RPMI8226 (cell line): ENCODE measurements around the gene TMEM131L.
"Not testable (repeated sequence)": the region's sequence is repeated elsewhere in the genome, so short reads cannot be mapped to it uniquely, and the experiment has no call there.

Experiments used
- DNase-seq: peaks from one replicate; pipeline ENCODE4 v3.0.0-alpha.2; 2015

TMEM131L gene

DNA sequence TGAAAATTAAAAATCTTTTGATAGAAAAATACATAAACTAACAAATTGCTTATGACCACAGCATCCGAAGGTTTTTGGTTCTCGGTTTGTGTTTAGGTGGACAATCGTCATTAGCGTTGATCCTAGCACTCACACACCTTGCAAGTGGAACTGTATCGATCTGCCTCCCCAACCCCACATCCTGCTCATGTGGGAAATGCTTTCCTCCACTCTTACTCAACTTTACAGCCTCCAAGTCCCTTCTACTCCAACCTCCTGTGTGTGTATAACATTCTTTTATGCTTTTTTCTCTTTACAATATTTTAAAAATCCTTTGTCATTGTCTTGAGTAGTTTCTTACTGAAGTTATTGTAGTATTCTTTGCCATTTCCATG is 15.6 kb upstream of the TMEM131L start:
- no peak for DNase-seq

GRCh38 chr4:153451145-153451544 is 15.0 kb upstream of the TMEM131L start:
- DNase-seq: not testable (repeated sequence)

DNA sequence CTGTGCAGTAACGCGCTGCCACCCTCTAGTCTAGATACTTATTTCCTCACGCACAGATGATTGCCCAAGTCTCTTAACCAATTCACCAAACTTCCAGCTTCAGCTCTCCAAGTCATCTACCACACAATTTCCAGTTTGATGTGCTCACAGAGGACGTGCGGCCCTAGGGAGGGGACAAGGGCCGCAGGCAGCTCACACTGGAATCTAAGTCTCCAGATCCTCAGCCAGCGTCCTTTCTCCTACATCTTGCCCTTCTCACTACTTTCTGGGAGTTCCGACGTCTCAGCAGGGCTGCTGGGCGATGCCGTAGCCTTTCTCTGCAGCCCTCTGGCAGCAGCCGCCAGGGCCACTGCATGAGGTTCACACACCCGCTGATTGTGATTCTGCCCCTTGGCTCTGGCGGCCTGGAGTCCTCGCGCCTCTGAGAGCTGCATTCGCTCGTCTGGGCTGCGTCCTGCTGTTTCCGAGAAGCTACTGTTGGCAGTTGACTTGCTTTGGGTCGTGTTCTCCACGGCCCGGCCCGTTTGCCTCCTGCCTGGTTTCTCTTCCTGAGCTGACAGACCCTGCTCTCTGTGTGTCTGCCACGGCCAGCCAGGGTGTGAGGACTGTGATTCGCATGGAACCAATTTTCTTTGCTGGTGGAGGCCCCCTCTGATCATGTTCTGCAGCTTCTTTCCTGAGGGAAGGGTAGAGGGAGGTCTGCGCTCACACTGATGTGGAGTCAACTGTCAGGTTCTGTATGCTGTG is 14.1 kb upstream of the TMEM131L start:
- DNase-seq: no peak

DNA sequence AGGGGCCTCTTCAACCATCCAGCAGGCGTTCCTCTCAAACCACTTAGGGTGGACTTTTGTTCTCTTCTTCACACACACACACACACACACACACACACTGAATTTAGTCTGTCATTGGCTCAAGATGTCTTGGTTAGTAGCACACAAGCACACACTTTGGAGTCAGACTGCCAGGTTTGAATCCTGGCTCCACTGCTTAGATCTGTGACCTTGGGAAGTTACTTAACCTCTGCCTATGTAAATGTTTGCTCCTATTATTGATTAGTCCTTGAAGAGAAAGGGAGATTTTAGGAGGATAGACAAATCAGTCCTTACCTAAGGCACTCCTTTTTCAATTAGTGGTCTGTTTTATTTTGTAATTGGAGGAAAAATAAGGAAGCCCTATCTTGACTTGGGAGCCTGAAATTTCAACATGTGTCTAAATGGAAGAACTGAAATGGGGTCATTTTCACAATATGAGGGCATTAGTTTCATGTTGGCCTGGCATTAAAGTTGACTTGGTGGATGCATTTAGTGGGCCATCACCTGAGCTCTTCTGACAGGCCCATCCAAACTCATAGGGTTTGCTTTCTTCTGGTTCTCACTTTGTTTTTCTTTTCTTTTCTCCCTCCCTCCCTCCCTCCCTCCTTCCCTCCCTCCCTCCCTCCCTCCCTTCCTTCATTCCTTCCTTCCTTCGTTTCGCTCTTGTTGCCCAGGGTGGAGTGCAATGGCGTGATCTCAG is 13.3 kb upstream of the TMEM131L start:
- DNase-seq: no peak

DNA sequence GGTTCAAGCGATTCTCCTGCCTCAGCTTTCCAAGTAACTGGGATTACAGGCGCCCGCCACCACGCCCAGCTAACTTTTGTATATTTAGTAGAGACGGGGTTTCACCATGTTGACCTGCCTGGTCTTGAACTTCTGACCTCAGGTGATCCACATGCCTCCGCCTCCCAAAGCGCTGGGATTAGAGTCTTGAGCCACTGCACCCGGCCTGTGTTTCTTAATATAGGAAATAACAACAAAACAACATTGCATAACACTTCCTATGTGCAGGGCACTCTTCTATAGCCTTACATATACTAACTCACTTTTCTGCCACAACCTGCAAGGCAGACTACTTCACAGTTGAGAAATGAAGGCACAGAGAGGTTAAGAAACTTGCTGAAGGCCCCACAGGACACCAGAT is 12.8 kb upstream of the TMEM131L start:
- no peak for DNase-seq

GRCh38 chr4:153458969-153459368 is 7.2 kb upstream of the TMEM131L start:
- no peak for DNase-seq

DNA sequence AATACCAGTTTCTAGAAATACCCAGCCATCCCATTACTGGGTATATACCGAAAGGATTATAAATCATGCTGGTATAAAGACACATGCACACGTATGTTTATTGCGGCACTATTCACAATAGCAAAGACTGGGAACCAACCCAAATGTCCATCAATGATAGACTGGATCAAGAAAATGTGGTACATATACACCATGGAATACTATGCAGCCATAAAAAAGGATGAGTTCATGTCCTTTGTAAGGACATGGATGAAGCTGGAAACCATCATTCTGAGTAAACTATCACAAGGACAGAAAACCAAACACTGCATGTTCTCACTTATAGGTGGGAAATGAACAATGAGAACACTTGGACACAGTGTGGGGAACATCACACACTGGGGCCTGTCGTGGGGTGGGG is 4.6 kb upstream of the TMEM131L start:
- DNase-seq: not testable (repeated sequence)

DNA sequence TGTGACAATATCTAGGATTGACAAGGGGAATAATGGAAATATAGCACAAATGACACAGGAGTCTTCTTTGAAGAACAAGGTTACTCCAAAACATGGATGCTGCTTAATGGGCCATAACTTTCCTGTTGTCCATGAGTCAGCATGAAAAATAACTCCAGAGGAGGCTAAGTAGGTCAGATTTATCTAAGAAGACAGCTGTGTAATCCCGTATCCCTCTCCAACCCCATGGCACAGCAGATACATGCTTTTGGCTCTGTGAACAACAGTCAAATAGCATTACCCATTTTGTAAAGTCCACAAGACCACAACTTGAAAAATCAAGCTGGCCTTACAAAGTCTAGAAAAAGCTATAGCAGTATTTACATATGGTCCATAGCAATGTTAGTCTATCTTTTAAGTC is 2.1 kb upstream of the TMEM131L start:
- no peak for DNase-seq

DNA sequence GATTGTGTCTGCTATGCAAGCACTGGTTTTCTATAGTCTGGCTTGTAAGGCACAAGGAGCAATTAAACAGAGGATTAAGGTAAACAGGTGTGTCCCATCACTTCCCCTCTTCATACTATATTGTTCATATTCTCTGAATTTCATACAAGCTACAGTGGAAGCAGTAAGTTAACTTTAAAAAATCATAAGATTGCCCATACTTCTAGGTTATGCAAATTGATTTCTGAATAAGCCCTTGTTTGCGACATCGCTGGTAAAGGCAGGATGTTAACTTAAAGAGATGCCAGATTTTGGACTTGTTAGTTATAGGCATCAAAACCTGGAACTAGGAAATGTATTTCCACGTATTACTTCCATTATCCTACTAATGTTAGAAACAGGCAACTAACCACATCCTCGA is 1.0 kb upstream of the TMEM131L start:
- DNase-seq: no peak

DNA sequence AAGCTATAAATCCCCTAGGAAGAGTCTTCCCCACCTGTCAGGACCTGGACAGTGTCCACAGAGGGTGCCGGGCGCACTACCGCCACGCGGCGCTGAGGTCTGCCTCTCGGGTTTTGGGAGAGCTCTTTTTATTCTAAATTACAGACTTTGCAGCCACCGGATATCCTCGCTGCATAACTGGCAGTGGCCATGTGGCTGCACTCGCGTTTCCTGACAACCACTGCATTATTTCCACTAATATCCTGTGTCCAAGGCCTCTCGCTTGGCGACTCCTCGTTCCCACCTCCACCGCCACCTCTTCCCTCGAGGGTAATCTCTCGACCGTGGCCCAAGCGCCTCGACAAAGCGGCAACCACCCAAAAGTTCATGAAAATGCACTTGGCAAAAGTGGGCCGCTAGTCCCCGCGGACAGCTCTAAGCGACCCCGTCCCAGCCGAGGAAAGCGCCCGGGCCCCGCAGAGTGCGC is 512 bp upstream of the TMEM131L start:
- DNase-seq: peak; percentile 54

DNA sequence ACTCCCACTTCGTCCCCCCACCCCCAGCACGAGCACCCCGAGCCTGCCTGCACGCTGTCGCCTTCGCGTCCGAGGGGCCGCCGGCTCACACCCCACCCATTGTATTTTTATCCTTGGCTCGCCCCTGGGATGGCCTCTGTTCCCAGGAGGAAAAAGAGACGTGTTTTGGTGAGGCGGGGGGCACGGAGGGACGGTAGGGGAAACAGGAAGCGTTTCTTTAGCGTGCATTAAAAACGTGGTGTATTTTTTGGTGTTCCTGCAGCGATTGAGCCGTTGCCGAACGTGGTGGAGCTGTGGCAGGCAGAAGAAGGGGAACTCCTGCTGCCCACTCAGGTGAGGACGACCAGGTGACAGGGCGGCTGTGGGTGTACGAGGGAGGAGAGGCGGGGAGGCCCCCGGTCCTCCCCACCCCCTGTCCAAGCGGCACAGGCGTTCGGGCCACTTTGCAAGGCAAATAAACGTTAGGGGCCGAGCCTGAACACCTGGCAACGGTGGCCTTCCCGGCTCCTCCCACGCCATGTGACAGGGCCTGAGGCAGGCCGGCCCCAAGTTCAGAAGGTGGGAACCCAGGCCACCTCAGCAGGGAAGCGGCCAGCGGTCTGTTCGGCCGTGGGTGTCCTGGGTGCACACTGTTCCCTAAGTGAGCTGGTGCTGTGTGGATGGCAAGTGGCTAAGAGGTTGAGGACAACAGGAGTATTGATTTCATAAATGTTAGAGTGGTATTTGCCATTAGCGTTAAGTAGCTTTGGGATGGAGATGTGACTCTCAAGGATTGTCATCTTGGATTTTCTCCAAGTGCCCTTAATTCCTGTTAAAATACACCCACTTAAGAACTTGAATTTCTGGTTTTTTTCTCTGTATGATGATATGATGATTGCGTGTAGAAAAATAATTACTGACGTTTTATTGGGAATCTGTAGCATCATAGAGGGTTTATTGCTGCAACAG is 1.1 kb downstream of the TMEM131L start:
- DNase-seq: peak; percentile 84

DNA sequence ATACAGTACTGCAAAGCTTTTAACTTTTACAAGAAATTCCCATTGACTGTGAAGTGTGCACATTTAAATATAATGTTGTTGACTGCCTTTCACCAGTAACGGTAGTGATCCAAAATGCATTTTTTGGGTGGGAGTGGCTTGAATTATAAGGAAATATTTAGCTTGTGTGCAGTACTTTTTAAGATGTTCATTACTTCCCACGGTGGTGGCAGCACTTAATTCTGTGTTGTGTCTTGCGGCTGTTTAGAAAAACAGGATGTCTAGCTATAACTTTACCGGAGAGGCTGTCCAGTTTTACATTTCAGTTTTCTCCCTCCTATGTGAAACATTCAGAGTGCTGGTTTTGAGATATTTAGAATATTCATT is 1.7 kb downstream of the TMEM131L start:
- no peak for DNase-seq

- DNase-seq: no peak
These were observed 2.4 kb downstream of the TMEM131L start for GRCh38 chr4:153468587-153468986.

DNA sequence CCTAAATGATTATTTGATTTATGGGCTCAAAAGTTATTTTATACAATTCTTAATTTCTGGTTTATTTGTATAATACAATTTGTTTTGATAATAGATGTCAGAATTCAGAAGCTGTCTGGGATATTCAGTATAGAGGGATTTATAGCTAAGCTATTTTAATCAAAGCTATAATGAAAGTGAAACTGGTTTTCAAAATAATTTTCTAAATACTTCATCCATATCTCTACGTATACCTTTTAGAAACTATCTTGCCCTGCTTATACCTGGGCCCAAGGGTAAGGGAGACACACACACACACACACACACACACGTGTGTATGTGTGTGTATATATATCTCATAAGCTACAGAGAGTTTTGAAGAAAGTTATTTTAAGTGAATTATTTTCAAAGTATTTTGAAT is 2.9 kb downstream of the TMEM131L start:
- DNase-seq: no peak

DNA sequence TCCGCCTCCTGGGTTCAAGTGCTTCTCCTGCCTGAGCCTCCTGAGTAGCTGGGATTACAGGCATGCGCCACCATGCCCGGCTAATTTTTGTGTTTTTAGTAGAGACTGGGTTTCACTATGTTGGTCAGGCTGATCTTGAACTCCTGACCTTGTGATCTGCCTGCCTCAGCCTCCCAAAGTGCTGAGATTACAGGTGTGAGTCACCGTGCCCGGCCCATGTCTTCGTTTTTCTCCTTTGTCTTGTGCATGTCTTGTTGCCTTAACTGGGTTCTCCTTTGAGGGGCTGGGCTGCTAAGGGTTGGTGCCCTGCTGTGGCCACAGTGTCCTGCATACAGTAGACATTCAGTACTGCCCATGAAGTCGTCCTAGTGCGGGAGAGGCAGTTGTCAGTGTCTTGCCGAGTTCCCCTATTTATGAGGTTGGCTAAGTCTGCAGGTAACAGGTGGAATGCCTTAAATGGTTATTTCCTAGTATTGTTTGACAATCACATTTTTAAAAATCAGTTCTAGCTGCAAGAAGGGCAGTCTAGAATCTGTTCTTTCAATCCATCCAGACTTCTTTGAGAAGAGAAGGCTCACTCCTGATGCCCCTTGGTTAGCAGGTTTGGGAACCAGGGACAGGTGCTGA is 5.0 kb downstream of the TMEM131L start:
- not testable (repeated sequence) for DNase-seq

- DNase-seq: no peak
These were observed 5.5 kb downstream of the TMEM131L start for GRCh38 chr4:153471698-153472093.

- no peak for DNase-seq
These were observed 6.2 kb downstream of the TMEM131L start for GRCh38 chr4:153472122-153473037.

DNA sequence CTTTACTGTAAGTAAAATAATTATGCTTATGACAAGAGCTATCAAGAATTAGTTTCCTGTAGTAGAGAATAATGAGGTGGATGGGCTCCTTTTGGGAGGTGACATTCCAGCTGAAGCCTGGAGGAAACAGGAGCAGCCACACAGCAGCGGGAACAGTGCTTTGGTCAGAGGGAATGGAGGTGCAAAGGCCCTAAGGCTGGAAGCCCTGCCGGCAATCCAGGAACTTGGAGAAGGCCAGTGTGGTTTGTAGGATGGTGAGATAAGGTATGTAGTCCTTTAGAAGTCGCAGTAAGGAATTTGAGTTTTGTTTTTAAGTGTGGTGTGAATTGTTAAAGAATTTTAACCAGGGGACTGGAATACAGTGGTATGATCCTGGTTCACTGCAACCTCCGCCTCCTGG is 8.1 kb downstream of the TMEM131L start:
- no peak for DNase-seq

- DNase-seq: no peak
These were observed 10.8 kb downstream of the TMEM131L start for GRCh38 chr4:153476829-153477574.

DNA sequence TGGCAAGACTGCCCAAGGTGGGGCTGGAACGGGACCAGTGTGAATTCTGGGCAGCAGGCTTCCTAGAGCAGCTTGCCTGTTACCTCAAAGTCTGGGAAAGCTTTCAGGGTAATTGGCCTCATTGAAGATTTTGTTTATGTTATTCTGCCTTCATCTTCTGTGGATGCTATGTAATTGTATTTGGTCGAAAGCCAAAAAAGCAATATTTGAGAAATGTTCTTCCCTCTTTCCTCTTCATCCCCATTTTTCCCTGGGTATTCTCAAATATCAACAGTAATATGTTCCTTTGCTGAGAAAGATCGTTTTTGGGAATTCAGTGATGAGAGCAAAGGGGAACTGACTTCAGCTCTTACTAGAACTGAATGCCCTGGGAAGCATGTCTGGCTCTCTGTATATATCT is 12.9 kb downstream of the TMEM131L start:
- no peak for DNase-seq

GRCh38 chr4:153480704-153481103 is 14.5 kb downstream of the TMEM131L start:
- no peak for DNase-seq
